ENCODE measurements around the gene ZNF549. TPM values are rescaled to one million over a fixed set of nuclear protein-coding genes. Genes with fewer than 3 reads are reported as not detected.

Gene ZNF549
- total RNA-seq, 1 experiment from 2014 or later = 5.0 TPM

GRCh38 chr19:57566396-57567265, 39.5 kb downstream of the ZNF549 start:
- Histone ChIP-seq H2AFZ (ENCODE audit: low read length) (no peak overlapping the region), H4K20me1 (ENCODE audit: low read length) (no peaks in the 10 kb centered on the region), H3K4me1 (ENCODE audit: insufficient read depth, low read length) (no peaks in the 10 kb centered on the region), H3K4me3 (ENCODE audit: low read length) (no peak overlapping the region), H3K27me3 (ENCODE audit: low read length) (no peaks in the 10 kb centered on the region), H3K9me2 (replicated peaks; ENCODE audit: low read length) (no peaks in the 10 kb centered on the region), H3K9ac (ENCODE audit: low read length) (no peak overlapping the region), H3K9me3 (ENCODE audit: low read length) (peaks cover 86% of the 10 kb centered on the region), H3F3A (ENCODE audit: low read length, unreplicated experiment) (no peaks in the 10 kb centered on the region), H3K79me2 (ENCODE audit: low read length) (no peaks in the 10 kb centered on the region), H3K4me2 (ENCODE audit: low read length) (no peak overlapping the region), H3K36me3 (ENCODE audit: low read depth, low read length) (peaks cover 8% of the 10 kb centered on the region), H3K27ac (ENCODE audit: low read length) (no peak overlapping the region)
- TF ChIP-seq CTCF (conservative IDR thresholded peaks at IDR 0.05; ENCODE audit: low read depth, low read length) (0 out of 2 replicates have a peak, but pooled peaks have one; percentile 13), EZH2 (IDR thresholded peaks at IDR 0.05; ENCODE audit: low read length, unreplicated experiment) (no peak)
- BruUV-seq (replicated peaks) = no TSS peak
- CTCF ChIA-PET = no interaction called here
- POLR2A ChIA-PET (ENCODE audit: unreplicated experiment) = no interaction called here
- DNase-seq (no peak), ATAC-seq (no peak)
- intact Hi-C loops (cut with micrococcal nuclease) = no loop called here

GRCh38 chr19:57570707-57571106, 43.6 kb downstream of the ZNF549 start:
- ATAC-seq = no peak
- no peaks in the 10 kb centered on the region for H4K20me1 ChIP-seq (ENCODE audit: low read length)
- no peaks in the 10 kb centered on the region for H3K79me2 ChIP-seq (ENCODE audit: low read length)
- H3K9me2 ChIP-seq (replicated peaks; ENCODE audit: low read length) = no peaks in the 10 kb centered on the region
- H3K4me3 ChIP-seq (ENCODE audit: low read length) = no peak overlapping the region
- H2AFZ ChIP-seq (ENCODE audit: low read length) = no peak overlapping the region
- BruUV-seq (replicated peaks) = no TSS peak
- H3K9me3 ChIP-seq (ENCODE audit: low read length) = peaks cover 87% of the 10 kb centered on the region
- ChIA-PET CTCF (no interaction called here), POLR2A (ENCODE audit: unreplicated experiment) (no interaction called here)
- H3K4me2 ChIP-seq (ENCODE audit: low read length) = no peak overlapping the region
- DNase-seq = no peak
- H3K36me3 ChIP-seq (ENCODE audit: low read depth, low read length) = peaks cover 49% of the 10 kb centered on the region
- no peaks in the 10 kb centered on the region for H3K4me1 ChIP-seq (ENCODE audit: insufficient read depth, low read length)
- no peak overlapping the region for H3K9ac ChIP-seq (ENCODE audit: low read length)
- H3K27ac ChIP-seq (ENCODE audit: low read length) = no peak overlapping the region
- TF ChIP-seq EZH2phosphoT487 (IDR thresholded peaks at IDR 0.05; ENCODE audit: borderline replicate concordance, low read length) (no peak), EZH2 (IDR thresholded peaks at IDR 0.05; ENCODE audit: low read length, unreplicated experiment) (no peak)
- no peaks in the 10 kb centered on the region for H3F3A ChIP-seq (ENCODE audit: low read length, unreplicated experiment)
- no peaks in the 10 kb centered on the region for H3K27me3 ChIP-seq (ENCODE audit: low read length)
- intact Hi-C loops (cut with micrococcal nuclease) = no loop called here

- Histone ChIP-seq H3K27me3 (ENCODE audit: low read length) (no peaks in the 10 kb centered on the region), H3K36me3 (ENCODE audit: low read depth, low read length) (peaks cover 64% of the 10 kb centered on the region), H2AFZ (ENCODE audit: low read length) (no peak overlapping the region), H3K9ac (ENCODE audit: low read length) (no peak overlapping the region), H3K9me3 (ENCODE audit: low read length) (peaks cover 79% of the 10 kb centered on the region), H3K4me3 (ENCODE audit: low read length) (no peak overlapping the region), H3K79me2 (ENCODE audit: low read length) (peaks cover 2% of the 10 kb centered on the region), H3K27ac (ENCODE audit: low read length) (no peak overlapping the region), H3F3A (ENCODE audit: low read length, unreplicated experiment) (no peaks in the 10 kb centered on the region), H3K9me2 (replicated peaks; ENCODE audit: low read length) (no peaks in the 10 kb centered on the region), H3K4me2 (ENCODE audit: low read length) (no peak overlapping the region), H3K4me1 (ENCODE audit: insufficient read depth, low read length) (no peaks in the 10 kb centered on the region), H4K20me1 (ENCODE audit: low read length) (no peaks in the 10 kb centered on the region)
- DNase-seq (no peak), ATAC-seq (no peak)
- POLR2A ChIA-PET (ENCODE audit: unreplicated experiment) = no interaction called here
- BruUV-seq (replicated peaks) = no TSS peak
- TF ChIP-seq CTCF (conservative IDR thresholded peaks at IDR 0.05; ENCODE audit: low read depth, low read length) (no peak), EZH2phosphoT487 (IDR thresholded peaks at IDR 0.05; ENCODE audit: borderline replicate concordance, low read length) (no peak), EZH2 (IDR thresholded peaks at IDR 0.05; ENCODE audit: low read length, unreplicated experiment) (no peak)
- intact Hi-C loops (cut with micrococcal nuclease) = no loop called here
- CTCF ChIA-PET = no interaction called here
These were observed 45.3 kb downstream of the ZNF549 start for GRCh38 chr19:57572415-57572947.
